GM23338 (cell line): Measurements from ENCODE around the gene ZNF165.

Source experiments
- CREB1 ChIP-seq: fragments of 250-450 bp; sonication (Bioruptor Pico); IDR thresholded peaks from 2 replicates; pipeline ENCODE4 v1.5.0; 2020; ENCODE audit warnings: low read depth, mild to moderate bottlenecking, moderate library complexity
- EZH2 ChIP-seq: fragments of 200-600 bp; sonication (generic); IDR thresholded peaks from one replicate; pipeline ENCODE4 v1.8.0; 2017; ENCODE audit warnings: antibody characterized with exemption, mild to moderate bottlenecking, low read depth; ENCODE audit not compliant: unreplicated experiment
- EZH2phosphoT487 ChIP-seq: fragments of 200-600 bp; sonication (generic); IDR thresholded peaks from one replicate; pipeline ENCODE4 v1.8.1; 2018; ENCODE audit warnings: antibody characterized with exemption; ENCODE audit not compliant: unreplicated experiment
- JUNB ChIP-seq: IDR thresholded peaks from one replicate; pipeline ENCODE4 v1.6.1; 2016; ENCODE audit warnings: antibody characterized with exemption; ENCODE audit not compliant: unreplicated experiment
- NANOG ChIP-seq: IDR thresholded peaks from 2 replicates; pipeline ENCODE4 v1.6.1; 2016; ENCODE audit warnings: antibody characterized with exemption, borderline replicate concordance
- POLR2AphosphoS5 ChIP-seq: IDR thresholded peaks from 2 replicates; pipeline ENCODE4 v1.6.1; 2016; ENCODE audit warnings: antibody characterized with exemption, low read depth
- STAT1 ChIP-seq: IDR thresholded peaks from one replicate; pipeline ENCODE4 v1.6.1; 2016; ENCODE audit warnings: antibody characterized with exemption; ENCODE audit not compliant: unreplicated experiment
- TF ChIP-seq, protein P1 (sequence below), 2 experiments: fragments of 200-600 bp in 1 of 2; sonication (generic) in 1 of 2; conservative IDR thresholded peaks; 2 replicates each; pipeline versions ENCODE4 v1.5.1 to v1.6.1; 2016 to 2017; ENCODE audit warnings: antibody characterized with exemption in 2 of 2, low read depth in 2 of 2, mild to moderate bottlenecking in 2 of 2, moderate library complexity in 1 of 2
- TF ChIP-seq, protein P2 (sequence below): IDR thresholded peaks from one replicate; pipeline ENCODE4 v1.6.1; 2018; ENCODE audit warnings: antibody characterized with exemption; ENCODE audit not compliant: unreplicated experiment
- TF ChIP-seq, protein P3 (sequence below): IDR thresholded peaks from 2 replicates; pipeline ENCODE4 v1.6.1; 2016; ENCODE audit warnings: antibody characterized with exemption
- TF ChIP-seq, protein P4 (sequence below): fragments of 250-450 bp; sonication (Bioruptor Pico); IDR thresholded peaks from 2 replicates; pipeline ENCODE4 v1.5.0; 2020; ENCODE audit warnings: mild to moderate bottlenecking, moderate library complexity

DNA sequence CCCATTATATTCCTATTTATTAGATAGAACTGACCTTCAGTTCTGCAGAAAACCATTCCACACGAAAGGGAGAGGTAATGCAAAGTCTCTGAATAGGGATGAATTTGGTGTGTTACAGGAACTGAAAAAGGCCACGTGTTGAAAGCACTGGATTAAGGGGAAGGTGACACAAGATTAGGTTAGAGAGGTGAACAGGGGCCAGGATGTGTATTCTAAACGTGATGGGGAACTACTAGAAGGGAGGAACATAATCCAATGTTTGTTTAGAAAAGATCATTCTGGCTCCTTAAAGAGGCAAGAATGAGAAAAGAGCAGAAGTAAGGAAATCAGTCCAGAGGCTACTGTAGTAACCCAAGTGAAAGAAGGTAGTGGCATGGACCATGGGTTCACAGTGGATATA lies 55.0 kb downstream of the ZNF165 start:
- TF ChIP-seq, protein P1, sequence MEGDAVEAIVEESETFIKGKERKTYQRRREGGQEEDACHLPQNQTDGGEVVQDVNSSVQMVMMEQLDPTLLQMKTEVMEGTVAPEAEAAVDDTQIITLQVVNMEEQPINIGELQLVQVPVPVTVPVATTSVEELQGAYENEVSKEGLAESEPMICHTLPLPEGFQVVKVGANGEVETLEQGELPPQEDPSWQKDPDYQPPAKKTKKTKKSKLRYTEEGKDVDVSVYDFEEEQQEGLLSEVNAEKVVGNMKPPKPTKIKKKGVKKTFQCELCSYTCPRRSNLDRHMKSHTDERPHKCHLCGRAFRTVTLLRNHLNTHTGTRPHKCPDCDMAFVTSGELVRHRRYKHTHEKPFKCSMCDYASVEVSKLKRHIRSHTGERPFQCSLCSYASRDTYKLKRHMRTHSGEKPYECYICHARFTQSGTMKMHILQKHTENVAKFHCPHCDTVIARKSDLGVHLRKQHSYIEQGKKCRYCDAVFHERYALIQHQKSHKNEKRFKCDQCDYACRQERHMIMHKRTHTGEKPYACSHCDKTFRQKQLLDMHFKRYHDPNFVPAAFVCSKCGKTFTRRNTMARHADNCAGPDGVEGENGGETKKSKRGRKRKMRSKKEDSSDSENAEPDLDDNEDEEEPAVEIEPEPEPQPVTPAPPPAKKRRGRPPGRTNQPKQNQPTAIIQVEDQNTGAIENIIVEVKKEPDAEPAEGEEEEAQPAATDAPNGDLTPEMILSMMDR (conservative IDR thresholded peaks at IDR 0.05; ENCODE audit: low read depth in 2 of 2), result no peak
- TF ChIP-seq CREB1 (CRISPR knock-in tag) (no peak), EZH2 (no peak), EZH2phosphoT487 (no peak), STAT1 (no peak), POLR2AphosphoS5 (no peak), JUNB (no peak), NANOG (no peak)
- TF ChIP-seq, protein P2, sequence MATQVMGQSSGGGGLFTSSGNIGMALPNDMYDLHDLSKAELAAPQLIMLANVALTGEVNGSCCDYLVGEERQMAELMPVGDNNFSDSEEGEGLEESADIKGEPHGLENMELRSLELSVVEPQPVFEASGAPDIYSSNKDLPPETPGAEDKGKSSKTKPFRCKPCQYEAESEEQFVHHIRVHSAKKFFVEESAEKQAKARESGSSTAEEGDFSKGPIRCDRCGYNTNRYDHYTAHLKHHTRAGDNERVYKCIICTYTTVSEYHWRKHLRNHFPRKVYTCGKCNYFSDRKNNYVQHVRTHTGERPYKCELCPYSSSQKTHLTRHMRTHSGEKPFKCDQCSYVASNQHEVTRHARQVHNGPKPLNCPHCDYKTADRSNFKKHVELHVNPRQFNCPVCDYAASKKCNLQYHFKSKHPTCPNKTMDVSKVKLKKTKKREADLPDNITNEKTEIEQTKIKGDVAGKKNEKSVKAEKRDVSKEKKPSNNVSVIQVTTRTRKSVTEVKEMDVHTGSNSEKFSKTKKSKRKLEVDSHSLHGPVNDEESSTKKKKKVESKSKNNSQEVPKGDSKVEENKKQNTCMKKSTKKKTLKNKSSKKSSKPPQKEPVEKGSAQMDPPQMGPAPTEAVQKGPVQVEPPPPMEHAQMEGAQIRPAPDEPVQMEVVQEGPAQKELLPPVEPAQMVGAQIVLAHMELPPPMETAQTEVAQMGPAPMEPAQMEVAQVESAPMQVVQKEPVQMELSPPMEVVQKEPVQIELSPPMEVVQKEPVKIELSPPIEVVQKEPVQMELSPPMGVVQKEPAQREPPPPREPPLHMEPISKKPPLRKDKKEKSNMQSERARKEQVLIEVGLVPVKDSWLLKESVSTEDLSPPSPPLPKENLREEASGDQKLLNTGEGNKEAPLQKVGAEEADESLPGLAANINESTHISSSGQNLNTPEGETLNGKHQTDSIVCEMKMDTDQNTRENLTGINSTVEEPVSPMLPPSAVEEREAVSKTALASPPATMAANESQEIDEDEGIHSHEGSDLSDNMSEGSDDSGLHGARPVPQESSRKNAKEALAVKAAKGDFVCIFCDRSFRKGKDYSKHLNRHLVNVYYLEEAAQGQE, result no peak
- TF ChIP-seq, protein P3, sequence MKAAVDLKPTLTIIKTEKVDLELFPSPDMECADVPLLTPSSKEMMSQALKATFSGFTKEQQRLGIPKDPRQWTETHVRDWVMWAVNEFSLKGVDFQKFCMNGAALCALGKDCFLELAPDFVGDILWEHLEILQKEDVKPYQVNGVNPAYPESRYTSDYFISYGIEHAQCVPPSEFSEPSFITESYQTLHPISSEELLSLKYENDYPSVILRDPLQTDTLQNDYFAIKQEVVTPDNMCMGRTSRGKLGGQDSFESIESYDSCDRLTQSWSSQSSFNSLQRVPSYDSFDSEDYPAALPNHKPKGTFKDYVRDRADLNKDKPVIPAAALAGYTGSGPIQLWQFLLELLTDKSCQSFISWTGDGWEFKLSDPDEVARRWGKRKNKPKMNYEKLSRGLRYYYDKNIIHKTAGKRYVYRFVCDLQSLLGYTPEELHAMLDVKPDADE, result no peak
- TF ChIP-seq, protein P4, sequence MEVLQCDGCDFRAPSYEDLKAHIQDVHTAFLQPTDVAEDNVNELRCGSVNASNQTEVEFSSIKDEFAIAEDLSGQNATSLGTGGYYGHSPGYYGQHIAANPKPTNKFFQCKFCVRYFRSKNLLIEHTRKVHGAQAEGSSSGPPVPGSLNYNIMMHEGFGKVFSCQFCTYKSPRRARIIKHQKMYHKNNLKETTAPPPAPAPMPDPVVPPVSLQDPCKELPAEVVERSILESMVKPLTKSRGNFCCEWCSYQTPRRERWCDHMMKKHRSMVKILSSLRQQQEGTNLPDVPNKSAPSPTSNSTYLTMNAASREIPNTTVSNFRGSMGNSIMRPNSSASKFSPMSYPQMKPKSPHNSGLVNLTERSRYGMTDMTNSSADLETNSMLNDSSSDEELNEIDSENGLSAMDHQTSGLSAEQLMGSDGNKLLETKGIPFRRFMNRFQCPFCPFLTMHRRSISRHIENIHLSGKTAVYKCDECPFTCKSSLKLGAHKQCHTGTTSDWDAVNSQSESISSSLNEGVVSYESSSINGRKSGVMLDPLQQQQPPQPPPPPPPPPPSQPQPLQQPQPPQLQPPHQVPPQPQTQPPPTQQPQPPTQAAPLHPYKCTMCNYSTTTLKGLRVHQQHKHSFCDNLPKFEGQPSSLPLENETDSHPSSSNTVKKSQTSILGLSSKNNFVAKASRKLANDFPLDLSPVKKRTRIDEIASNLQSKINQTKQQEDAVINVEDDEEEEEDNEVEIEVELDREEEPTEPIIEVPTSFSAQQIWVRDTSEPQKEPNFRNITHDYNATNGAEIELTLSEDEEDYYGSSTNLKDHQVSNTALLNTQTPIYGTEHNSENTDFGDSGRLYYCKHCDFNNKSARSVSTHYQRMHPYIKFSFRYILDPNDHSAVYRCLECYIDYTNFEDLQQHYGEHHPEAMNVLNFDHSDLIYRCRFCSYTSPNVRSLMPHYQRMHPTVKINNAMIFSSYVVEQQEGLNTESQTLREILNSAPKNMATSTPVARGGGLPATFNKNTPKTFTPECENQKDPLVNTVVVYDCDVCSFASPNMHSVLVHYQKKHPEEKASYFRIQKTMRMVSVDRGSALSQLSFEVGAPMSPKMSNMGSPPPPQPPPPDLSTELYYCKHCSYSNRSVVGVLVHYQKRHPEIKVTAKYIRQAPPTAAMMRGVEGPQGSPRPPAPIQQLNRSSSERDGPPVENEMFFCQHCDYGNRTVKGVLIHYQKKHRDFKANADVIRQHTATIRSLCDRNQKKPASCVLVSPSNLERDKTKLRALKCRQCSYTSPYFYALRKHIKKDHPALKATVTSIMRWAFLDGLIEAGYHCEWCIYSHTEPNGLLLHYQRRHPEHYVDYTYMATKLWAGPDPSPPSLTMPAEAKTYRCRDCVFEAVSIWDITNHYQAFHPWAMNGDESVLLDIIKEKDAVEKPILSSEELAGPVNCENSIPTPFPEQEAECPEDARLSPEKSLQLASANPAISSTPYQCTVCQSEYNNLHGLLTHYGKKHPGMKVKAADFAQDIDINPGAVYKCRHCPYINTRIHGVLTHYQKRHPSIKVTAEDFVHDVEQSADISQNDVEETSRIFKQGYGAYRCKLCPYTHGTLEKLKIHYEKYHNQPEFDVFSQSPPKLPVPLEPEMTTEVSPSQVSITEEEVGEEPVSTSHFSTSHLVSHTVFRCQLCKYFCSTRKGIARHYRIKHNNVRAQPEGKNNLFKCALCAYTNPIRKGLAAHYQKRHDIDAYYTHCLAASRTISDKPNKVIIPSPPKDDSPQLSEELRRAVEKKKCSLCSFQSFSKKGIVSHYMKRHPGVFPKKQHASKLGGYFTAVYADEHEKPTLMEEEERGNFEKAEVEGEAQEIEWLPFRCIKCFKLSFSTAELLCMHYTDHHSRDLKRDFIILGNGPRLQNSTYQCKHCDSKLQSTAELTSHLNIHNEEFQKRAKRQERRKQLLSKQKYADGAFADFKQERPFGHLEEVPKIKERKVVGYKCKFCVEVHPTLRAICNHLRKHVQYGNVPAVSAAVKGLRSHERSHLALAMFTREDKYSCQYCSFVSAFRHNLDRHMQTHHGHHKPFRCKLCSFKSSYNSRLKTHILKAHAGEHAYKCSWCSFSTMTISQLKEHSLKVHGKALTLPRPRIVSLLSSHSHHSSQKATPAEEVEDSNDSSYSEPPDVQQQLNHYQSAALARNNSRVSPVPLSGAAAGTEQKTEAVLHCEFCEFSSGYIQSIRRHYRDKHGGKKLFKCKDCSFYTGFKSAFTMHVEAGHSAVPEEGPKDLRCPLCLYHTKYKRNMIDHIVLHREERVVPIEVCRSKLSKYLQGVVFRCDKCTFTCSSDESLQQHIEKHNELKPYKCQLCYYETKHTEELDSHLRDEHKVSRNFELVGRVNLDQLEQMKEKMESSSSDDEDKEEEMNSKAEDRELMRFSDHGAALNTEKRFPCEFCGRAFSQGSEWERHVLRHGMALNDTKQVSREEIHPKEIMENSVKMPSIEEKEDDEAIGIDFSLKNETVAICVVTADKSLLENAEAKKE (CRISPR knock-in tag), result no peak
